ENCODE data around the gene OR5M11.
"Not testable (repeated sequence)": the region's sequence is repeated elsewhere in the genome, so short reads cannot be mapped to it uniquely, and the experiment has no call there.

Gene OR5M11

DNA sequence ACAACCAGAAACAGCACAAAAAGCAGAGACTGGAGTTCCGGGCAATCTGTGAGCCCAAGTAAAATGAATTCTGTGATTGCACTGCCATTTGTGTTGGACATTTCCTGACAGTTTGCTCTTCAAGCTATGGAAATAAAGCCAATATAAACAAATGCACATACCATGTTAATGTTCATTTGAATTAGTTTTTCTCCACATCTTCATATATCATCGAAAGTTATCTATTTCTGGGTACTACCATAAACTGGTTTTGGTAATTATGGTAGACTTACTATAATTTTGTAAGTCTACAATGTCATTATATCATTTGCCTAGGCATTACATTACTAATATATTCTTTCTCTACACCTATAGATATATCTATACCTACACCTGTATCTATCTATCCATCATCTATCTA is at the start of gene OR5M11:
OR5M11 (minus strand) TSS at position 101 of the 400 bp plus-strand sequence; CDS start at position 101, 0 bp downstream.
- no peak for DNase-seq (ENCODE audit: low read depth in 1 of 2, low spot score in 1 of 2)
- in situ Hi-C loops (cut with HindIII; ENCODE audit: low pct_unique_long_range_greater_than_20kb, low sequenced_read_pairs): no loop called here
- no peak for TF ChIP-seq JUND (IDR thresholded peaks at IDR 0.05; ENCODE audit: low read depth)

DNA sequence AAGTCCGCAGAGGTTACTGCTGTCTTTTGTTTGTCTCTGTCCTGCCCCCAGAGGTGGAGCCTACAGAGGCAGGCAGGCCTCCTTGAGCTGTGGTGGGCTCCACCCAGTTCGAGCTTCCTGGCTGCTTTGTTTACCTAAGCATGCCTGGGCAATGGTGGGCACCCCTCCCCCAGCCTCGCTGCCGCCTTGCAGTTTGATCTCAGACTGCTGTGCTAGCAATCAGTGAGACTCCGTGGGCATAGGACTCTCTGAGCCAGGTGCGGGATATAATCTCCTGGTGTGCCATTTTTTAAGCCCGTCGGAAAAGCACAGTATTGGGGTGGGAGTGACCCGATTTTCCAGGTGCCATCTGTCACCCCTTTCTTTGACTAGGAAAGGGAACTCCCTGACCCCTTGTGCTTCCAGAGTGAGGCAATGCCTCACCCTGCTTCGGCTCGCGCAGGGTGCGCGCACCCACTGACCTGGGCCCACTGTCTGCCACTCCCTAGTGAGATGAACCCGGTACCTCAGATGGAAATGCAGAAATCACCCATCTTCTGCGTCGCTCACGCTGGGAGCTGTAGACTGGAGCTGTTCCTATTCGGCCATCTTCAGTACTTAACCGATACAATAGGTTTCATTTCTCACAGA is 49.1 kb upstream of the OR5M11 start:
- in situ Hi-C loops (cut with HindIII; ENCODE audit: low pct_unique_long_range_greater_than_20kb, low sequenced_read_pairs); DNase-seq (ENCODE audit: low read depth in 1 of 2, low spot score in 1 of 2): not testable (repeated sequence)

DNA sequence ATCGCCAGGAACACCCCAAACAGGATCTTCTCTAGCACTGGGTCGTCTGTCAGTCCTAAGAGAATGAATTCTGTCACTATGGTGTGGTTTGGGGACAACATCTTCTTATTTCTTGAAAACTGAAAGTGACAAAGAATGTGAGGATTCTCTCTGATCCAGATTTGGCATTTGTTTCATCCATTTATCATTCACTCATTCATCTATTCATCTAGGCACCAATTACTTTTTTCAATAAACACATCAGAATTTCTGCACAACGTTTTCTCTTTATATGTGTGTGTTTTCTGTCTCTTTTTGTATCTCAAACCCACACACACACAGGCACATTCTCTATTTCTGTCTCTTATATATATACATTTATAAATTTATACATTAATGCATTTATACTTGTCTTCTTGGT is 34.6 kb upstream of the OR5M11 start, which contains the start of gene OR5M10:
OR5M10 (minus strand) TSS at position 101 of the 400 bp plus-strand sequence; CDS start at position 101, 0 bp downstream.
- in situ Hi-C loops (cut with HindIII; ENCODE audit: low pct_unique_long_range_greater_than_20kb, low sequenced_read_pairs): no loop called here
- DNase-seq (ENCODE audit: low read depth in 1 of 2, low spot score in 1 of 2): no peak
- TF ChIP-seq JUND (IDR thresholded peaks at IDR 0.05; ENCODE audit: low read depth): no peak

DNA sequence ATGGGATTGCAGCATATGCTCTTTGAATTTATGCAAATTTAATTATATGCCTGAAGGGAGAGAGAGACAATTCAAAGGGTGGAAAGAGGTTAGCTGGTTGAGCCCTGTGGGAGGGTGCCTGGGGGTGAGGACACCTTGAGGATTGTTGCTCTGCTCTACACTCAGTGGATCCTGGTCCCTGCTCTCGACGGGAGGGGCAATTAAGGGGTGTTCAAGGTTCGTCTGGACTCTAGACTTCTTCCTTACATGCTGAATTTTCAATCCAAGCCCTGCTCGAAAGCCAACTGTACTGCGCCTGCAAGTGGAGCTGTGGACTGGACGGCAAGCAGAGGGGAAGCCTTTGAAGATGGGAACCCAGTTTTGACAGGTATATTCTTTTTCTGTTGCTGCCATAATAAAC is 15.5 kb upstream of the OR5M11 start:
- peak in 1 of 2 experiments; percentile 16 for DNase-seq (ENCODE audit: low read depth in 1 of 2, low spot score in 1 of 2)
- in situ Hi-C loops (cut with HindIII; ENCODE audit: low pct_unique_long_range_greater_than_20kb, low sequenced_read_pairs): no loop called here
- TF ChIP-seq JUND (IDR thresholded peaks at IDR 0.05; ENCODE audit: low read depth): no peak

DNA sequence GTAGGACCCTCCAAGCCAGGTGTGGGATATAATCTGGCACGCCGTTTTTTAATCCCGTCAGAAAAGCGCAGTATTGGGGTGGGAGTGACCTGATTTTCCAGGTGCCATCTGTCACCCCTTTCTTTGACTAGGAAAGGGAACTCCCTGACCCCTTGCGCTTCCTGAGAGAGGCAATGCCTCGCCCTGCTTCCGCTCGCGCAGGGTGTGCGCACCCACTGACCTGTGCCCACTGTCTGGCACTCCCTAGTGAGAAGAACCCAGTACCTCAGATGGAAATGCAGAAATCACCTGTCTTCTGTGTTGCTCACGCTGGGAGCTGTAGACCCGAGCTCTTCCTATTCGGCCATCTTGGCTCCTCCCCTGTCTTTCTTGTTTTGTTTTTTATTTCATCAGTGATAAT is 11.6 kb upstream of the OR5M11 start:
- in situ Hi-C loops (cut with HindIII; ENCODE audit: low pct_unique_long_range_greater_than_20kb, low sequenced_read_pairs): not testable (repeated sequence)
- peak in 1 of 2 experiments; percentile 12 for DNase-seq (ENCODE audit: low read depth in 1 of 2, low spot score in 1 of 2)

DNA sequence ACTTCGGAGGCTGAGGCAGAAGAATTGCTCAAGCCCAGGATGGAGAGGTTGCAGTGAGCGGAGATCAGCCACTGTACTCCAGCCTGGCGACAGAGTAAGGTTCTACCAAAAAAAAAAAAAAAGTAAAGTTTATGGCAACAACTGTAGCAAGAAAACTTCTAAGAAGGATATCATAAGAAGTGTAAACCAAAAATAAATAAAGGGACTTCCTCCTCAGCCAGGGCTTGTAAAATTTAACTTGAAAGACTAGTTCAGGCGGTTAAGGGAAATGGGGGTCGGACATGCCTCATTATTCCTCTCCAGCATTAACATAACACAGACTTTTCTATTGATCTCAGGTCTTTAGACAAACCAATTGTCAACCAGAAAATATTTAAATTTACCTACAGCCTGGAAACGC is 2.5 kb upstream of the OR5M11 start:
- in situ Hi-C loops (cut with HindIII; ENCODE audit: low pct_unique_long_range_greater_than_20kb, low sequenced_read_pairs): no loop called here
- TF ChIP-seq JUND (IDR thresholded peaks at IDR 0.05; ENCODE audit: low read depth): no peak
- peak in 1 of 2 experiments; percentile 48 for DNase-seq (ENCODE audit: low read depth in 1 of 2, low spot score in 1 of 2)

DNA sequence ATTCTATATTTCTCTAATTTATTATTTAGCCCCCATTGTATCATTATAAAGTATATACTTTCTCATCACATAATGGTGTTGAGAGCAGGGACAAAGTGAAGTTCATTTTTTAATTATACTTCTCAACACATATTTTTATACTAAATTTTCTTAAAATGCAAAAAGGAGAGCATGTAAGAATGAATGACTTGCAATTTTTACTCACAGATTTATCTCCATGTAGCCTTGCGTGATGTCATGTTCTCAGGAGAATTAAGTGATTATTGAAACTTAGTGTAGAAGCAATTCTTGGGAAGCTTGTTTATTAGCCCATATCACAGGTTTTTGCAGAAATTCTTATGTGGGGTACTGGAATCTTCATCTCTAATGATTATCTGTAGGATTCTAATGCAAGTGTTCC is 682 bp upstream of the OR5M11 start:
- in situ Hi-C loops (cut with HindIII; ENCODE audit: low pct_unique_long_range_greater_than_20kb, low sequenced_read_pairs): no loop called here
- no peak for TF ChIP-seq JUND (IDR thresholded peaks at IDR 0.05; ENCODE audit: low read depth)

DNA sequence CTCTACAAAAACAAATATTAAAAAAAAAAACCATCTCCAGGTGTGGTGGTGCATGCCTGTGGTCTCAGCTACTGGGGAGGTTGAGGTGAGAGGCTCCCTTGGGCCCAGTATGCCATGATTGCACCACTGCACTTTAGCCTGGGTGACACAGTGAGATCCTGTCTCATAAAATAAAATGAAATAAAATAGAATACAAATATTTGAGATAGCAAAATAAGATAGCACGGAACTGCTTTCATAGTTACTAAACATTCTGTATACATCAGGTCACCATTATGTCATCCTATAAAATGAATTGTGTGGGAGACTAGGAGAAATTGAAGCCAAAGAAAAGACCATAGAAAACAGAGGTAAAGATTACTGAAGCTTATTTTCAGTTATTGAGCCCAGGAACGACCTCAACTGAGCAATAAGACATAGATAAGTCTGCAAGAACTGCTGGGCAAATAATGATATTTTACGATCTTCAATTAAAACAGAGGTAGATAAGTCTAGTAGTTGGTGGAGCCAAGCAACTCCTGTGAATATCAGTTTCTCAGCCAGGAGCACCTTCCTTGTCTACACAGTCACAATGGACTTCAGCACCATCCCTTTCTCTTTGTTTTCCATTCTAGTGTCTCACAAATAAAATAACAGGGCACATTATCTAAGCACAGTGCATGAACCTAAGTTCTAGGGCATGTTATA is 9.9 kb downstream of the OR5M11 start:
- in situ Hi-C loops (cut with HindIII; ENCODE audit: low pct_unique_long_range_greater_than_20kb, low sequenced_read_pairs): no loop called here
- TF ChIP-seq JUND (IDR thresholded peaks at IDR 0.05; ENCODE audit: low read depth): no peak
- DNase-seq (ENCODE audit: low read depth in 1 of 2, low spot score in 1 of 2): no peak

More for the DNA sequence above, 682 bp upstream of the OR5M11 start:
- DNase-seq (ENCODE audit: low read depth in 1 of 2, low spot score in 1 of 2): no peak

DNA sequence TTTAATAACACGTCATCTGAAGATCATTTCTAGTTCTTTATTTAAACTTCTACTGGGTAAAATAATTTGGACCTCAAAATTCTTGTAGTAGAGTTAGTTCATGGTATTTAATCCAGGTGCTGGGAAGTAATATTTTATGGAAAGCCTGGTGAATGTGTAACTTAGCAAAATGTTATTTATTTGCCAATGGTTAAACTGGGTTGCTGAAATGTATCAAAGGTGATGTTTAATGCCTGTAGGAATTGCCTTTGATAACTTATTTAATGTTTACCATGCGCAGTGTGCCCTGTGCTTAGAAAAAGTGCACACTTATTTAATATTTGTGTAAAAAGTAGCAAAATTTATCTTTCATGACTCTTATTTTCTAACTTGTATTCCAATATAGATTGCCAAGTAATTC is 11.2 kb downstream of the OR5M11 start:
- no peak for DNase-seq (ENCODE audit: low read depth in 1 of 2, low spot score in 1 of 2)
- no peak for TF ChIP-seq JUND (IDR thresholded peaks at IDR 0.05; ENCODE audit: low read depth)
- in situ Hi-C loops (cut with HindIII; ENCODE audit: low pct_unique_long_range_greater_than_20kb, low sequenced_read_pairs): no loop called here

DNA sequence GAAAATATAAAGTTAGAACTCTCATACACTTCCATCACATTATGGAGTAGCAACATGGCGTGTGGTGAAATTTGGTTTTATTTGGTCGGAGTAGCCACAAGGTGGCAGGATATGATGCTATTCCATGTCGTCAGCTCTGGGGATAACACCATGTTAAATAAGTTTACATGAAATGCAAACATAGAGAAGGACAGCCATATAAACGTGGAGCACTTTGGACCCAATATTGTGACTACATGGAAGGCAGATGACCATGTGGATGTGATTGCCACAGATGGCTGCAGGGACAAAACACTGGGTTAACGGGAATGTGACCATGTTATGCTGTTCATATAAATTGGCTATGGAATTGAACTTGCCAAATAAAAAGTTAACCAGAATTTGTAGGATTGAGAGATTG is 21.0 kb downstream of the OR5M11 start:
- in situ Hi-C loops (cut with HindIII; ENCODE audit: low pct_unique_long_range_greater_than_20kb, low sequenced_read_pairs): no loop called here

DNA sequence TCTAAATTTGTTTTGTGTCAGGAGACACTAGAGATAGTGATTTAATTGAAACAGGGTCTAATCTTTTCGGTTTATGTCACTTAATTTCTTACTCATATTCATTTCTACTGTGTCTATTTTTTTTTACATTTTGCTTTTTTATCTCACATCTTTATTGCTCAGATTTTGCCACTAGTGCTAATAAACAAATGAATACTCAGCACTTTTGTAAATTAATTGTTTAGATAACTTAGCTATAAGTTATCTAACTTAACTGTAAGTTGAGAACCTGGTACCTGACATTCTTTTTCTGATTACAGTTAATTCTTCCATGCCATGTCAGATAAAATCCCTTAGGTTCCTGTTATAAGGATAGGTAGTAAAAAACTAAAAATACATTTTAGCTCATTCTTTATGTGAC is 29.8 kb downstream of the OR5M11 start:
- DNase-seq (ENCODE audit: low read depth in 1 of 2, low spot score in 1 of 2): no peak

More for the DNA sequence above, 21.0 kb downstream of the OR5M11 start:
- no peak for TF ChIP-seq JUND (IDR thresholded peaks at IDR 0.05; ENCODE audit: low read depth)
- DNase-seq (ENCODE audit: low read depth in 1 of 2, low spot score in 1 of 2): peak in 1 of 2 experiments; percentile 59

DNA sequence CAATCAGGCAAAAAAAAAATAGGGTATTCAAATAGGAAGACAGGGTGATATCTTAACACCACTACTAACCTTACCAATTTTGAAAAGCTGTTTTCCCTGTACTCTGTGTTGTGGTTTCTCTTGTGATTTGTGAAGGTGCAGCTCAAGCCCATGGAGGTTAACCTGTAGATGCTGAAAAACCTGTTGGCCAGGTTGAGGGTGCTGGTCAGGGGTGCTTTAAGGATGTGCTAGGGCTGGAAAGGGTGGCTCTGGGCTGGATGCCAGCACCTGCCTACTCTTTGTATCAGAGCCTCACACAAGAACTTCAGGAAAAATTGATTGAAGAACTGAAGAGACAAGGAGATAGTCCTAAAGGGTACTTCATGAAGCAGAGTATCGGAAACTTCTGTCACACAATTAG is 33.6 kb downstream of the OR5M11 start:
- in situ Hi-C loops (cut with HindIII; ENCODE audit: low pct_unique_long_range_greater_than_20kb, low sequenced_read_pairs): no loop called here
- no peak for TF ChIP-seq JUND (IDR thresholded peaks at IDR 0.05; ENCODE audit: low read depth)

More for the DNA sequence above, 29.8 kb downstream of the OR5M11 start:
- TF ChIP-seq JUND (IDR thresholded peaks at IDR 0.05; ENCODE audit: low read depth): no peak
- in situ Hi-C loops (cut with HindIII; ENCODE audit: low pct_unique_long_range_greater_than_20kb, low sequenced_read_pairs): no loop called here

DNA sequence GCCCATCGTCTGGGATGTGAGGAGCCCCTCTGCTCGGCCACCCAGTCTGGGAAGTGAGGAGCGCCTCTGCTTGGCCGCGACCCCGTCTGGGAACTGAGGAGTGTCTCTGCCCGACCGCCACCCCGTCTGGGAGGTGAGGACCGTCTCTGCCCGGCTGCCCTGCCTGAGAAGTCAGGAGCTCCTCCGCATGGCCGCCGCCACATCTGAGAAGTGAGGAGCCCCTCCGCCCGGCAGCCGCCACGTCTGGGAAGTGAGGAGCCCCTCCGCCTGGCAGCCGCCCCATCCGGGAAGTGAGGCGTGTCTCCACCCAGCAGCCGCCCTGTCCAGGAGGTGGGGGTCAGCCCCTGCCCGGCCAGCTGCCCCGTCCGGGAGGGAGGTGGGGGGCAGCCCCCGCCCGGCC is 46.0 kb downstream of the OR5M11 start:
- no peak for DNase-seq (ENCODE audit: low read depth in 1 of 2, low spot score in 1 of 2)
- no peak for TF ChIP-seq JUND (IDR thresholded peaks at IDR 0.05; ENCODE audit: low read depth)
- in situ Hi-C loops (cut with HindIII; ENCODE audit: low pct_unique_long_range_greater_than_20kb, low sequenced_read_pairs): no loop called here

More for the DNA sequence above, 33.6 kb downstream of the OR5M11 start:
- DNase-seq (ENCODE audit: low read depth in 1 of 2, low spot score in 1 of 2): peak in 1 of 2 experiments; percentile 48
